ENCODE results near the gene TUT7. TPM values are rescaled to one million over a fixed set of nuclear protein-coding genes. Genes with fewer than 3 reads are reported as not detected.

Gene TUT7
- total and polyA plus RNA-seq, 12 donors = 12.7 to 51.7 (median 28.7) TPM

GRCh38 chr9:86288499-86289198, 65.6 kb downstream of the TUT7 start:
- TF ChIP-seq, protein P1, sequence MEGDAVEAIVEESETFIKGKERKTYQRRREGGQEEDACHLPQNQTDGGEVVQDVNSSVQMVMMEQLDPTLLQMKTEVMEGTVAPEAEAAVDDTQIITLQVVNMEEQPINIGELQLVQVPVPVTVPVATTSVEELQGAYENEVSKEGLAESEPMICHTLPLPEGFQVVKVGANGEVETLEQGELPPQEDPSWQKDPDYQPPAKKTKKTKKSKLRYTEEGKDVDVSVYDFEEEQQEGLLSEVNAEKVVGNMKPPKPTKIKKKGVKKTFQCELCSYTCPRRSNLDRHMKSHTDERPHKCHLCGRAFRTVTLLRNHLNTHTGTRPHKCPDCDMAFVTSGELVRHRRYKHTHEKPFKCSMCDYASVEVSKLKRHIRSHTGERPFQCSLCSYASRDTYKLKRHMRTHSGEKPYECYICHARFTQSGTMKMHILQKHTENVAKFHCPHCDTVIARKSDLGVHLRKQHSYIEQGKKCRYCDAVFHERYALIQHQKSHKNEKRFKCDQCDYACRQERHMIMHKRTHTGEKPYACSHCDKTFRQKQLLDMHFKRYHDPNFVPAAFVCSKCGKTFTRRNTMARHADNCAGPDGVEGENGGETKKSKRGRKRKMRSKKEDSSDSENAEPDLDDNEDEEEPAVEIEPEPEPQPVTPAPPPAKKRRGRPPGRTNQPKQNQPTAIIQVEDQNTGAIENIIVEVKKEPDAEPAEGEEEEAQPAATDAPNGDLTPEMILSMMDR (IDR thresholded peaks at IDR 0.05) = no peak
- Histone ChIP-seq H3K27me3 (no peaks in the 10 kb centered on the region), H3K27ac (no peak overlapping the region), H3K4me3 (no peak overlapping the region), H3K4me1 (replicated peaks in 1 of 2) (no peaks in the 10 kb centered on the region), H3K36me3 (replicated peaks in 1 of 2) (peaks cover 0 to 12% of the 10 kb centered on the region in 2 donors), H3K9me3 (replicated peaks in 1 of 3) (no peaks in the 10 kb centered on the region)
- intact Hi-C loops (cut with DNase I) = no loop called here
- WGBS, 4 donors = 90 to 93% (median 92%) methylated on average over 6 of the region's 6 CpGs
- DNase-seq = no peak

- Histone ChIP-seq H3K27me3 (no peaks in the 10 kb centered on the region), H3K36me3 (replicated peaks in 1 of 2) (peaks cover 0 to 12% of the 10 kb centered on the region in 2 donors), H3K4me1 (replicated peaks in 1 of 2) (peaks cover 0 to 5% of the 10 kb centered on the region in 2 donors), H3K27ac (peak overlapping the region in 1 of 5 donors; percentile 7), H3K9me3 (replicated peaks in 1 of 3) (no peaks in the 10 kb centered on the region), H3K4me3 (no peak overlapping the region)
- WGBS, 4 donors = 48 to 72% (median 59%) methylated on average over 7 of the region's 7 CpGs
- intact Hi-C loops (cut with DNase I) = no loop called here
- peak in 6 of 7 donors; percentile 31 to 80 (median 52) for DNase-seq
- no peak for TF ChIP-seq POLR2A (IDR thresholded peaks at IDR 0.05)
- TF ChIP-seq, protein P1 (IDR thresholded peaks at IDR 0.05) = peak in 5 of 6 experiments; percentile 16 to 42 (median 27)
Measured at GRCh38 chr9:86287013-86287412, 67.2 kb downstream of the TUT7 start.

DNA sequence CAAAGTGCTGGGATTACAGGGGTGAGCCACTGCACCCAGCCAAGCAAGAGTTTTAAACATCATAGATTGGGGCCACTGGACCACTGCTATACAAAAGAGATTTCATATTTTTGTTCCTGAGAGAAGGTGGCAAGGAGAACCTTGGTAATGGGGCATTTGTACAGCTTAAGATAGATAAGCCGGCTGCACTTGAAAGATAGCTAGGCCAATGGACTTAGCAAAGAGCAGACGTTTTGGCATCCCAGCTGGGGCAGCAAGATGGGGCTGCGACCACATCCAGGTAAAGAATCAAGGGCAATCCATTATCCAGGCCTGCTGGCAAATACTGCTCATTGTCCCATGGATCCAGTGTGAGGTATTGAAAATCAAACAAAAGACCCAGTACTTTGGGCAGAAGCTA, 67.9 kb downstream of the TUT7 start:
- no peak overlapping the region for H3K4me3 ChIP-seq
- H3K36me3 ChIP-seq (replicated peaks in 1 of 2) = peaks cover 0 to 12% of the 10 kb centered on the region in 2 donors
- no peaks in the 10 kb centered on the region for H3K27me3 ChIP-seq
- intact Hi-C loops (cut with DNase I) = no loop called here
- 48 to 62% (median 57%) methylated on average over 3 of the region's 3 CpGs for WGBS, 4 donors
- DNase-seq = no peak
- no peak overlapping the region for H3K27ac ChIP-seq
- no peaks in the 10 kb centered on the region for H3K9me3 ChIP-seq (replicated peaks in 1 of 3)
- no peak for TF ChIP-seq POLR2A (IDR thresholded peaks at IDR 0.05)
- TF ChIP-seq, protein P1 (IDR thresholded peaks at IDR 0.05) = no peak
- H3K4me1 ChIP-seq (replicated peaks in 1 of 2) = peaks cover 2 to 7% of the 10 kb centered on the region in 2 donors

DNA sequence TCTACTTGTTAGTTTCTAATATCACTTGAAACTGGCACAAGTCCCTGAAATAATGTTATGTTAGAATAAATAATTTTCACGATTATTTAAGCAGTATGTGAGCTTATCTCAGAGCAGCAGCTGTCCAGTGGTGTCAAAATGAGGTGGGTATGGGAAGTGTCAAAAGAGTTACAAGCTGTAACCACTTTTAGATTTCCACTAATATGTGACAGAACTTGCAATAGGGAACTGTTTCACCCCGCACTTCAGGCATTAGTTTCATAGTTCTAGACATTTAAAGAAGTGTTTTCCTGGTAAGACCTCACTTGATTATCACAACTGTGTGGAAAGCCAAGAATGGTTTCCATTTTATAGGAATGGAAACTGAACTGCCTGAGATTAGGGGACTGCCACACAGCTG, 68.9 kb downstream of the TUT7 start:
- H3K4me1 ChIP-seq (replicated peaks in 1 of 2) = peaks cover 10 to 17% of the 10 kb centered on the region in 2 donors
- H3K27me3 ChIP-seq = no peaks in the 10 kb centered on the region
- H3K4me3 ChIP-seq = no peak overlapping the region
- peaks cover 0 to 12% of the 10 kb centered on the region in 2 donors for H3K36me3 ChIP-seq (replicated peaks in 1 of 2)
- H3K9me3 ChIP-seq (replicated peaks in 1 of 3) = no peaks in the 10 kb centered on the region
- H3K27ac ChIP-seq = no peak overlapping the region
- TF ChIP-seq, protein P1 (IDR thresholded peaks at IDR 0.05) = no peak
- no peak for TF ChIP-seq POLR2A (IDR thresholded peaks at IDR 0.05)
- WGBS, 4 donors = 50 to 75% (median 70%) methylated on average over 2 of the region's 2 CpGs
- intact Hi-C loops (cut with DNase I) = no loop called here
- no peak for DNase-seq

Data from adrenal gland (tissue), 12 donors.